GM12878 (cell line): ENCODE results near the gene GRPEL2. TPM values are rescaled to one million over a fixed set of nuclear protein-coding genes. Genes with fewer than 3 reads are reported as not detected.

Experiments used
- ATAC-seq: fragments of 200-7000 bp; cut with Tn5 transposase; 3 replicates; pipeline ENCODE4 v1.9.1; 2020; ENCODE audit warnings: mild to moderate bottlenecking, moderate library complexity
- BruUV-seq: library from RNA; stranded (reverse); fragments of 400-500 nt; replicated peaks from 2 replicates; lab custom pipeline; 2021; lab: Mats Ljungman, UMichigan
- CTCF ChIA-PET: fragments of 300-600 bp; sonication (Branson Sonifier 250); formaldehyde crosslinking; extraction: SDS; loops from one replicate; lab custom pipeline; 2021; ENCODE audit warnings: inconsistent platforms; lab: Yijun Ruan, JAX
- POLR2A ChIA-PET: fragments of 350-600 bp; formaldehyde crosslinking; extraction: SDS; loops from one replicate; lab custom pipeline; 2021; ENCODE audit warnings: inconsistent platforms; lab: Charles Lee
- RAD21 ChIA-PET: fragments of 300-600 bp; sonication (Branson Sonifier 250); formaldehyde crosslinking; loops from one replicate; lab custom pipeline; 2023; ENCODE audit warnings: antibody characterized with exemption; ENCODE audit not compliant: unreplicated experiment; lab: Charles Lee
- SMC1A ChIA-PET: fragments of 300-600 bp; sonication (Branson Sonifier 250); formaldehyde crosslinking; loops from one replicate; lab custom pipeline; 2023; ENCODE audit not compliant: unreplicated experiment, uncharacterized antibody; lab: Charles Lee
- DNase-seq: peaks from one replicate; pipeline ENCODE4 v3.0.0-alpha.2; 2011; ENCODE audit warnings: low read depth, low spot score
- FAIRE-seq: peaks from 3 replicates; lab custom pipeline; 2011; peaks lifted over from hg19 to GRCh38; lab: Jason Lieb, UNC
- H2AFZ ChIP-seq: 2 replicates; pipeline ENCODE4 v1.6.0; 2011; ENCODE audit warnings: low read depth, low read length, control low read depth; ENCODE audit not compliant: control insufficient read depth
- H3K27ac ChIP-seq: 2 replicates; pipeline ENCODE4 v1.5.1; 2011; ENCODE audit warnings: control low read depth; ENCODE audit not compliant: control insufficient read depth, insufficient read depth
- H3K27me3 ChIP-seq, 2 experiments: replicated peaks in 1 of 2; 2 replicates each; pipeline versions ENCODE4 v1.6.0 to v1.6.1; 2011; ENCODE audit warnings: low read length in 1 of 2; ENCODE audit not compliant: control insufficient read depth in 2 of 2, insufficient read depth in 2 of 2
- H3K36me3 ChIP-seq, 2 experiments: 2 replicates each; pipeline ENCODE4 v1.5.1; 2011; ENCODE audit warnings: low read length in 1 of 2; ENCODE audit not compliant: control insufficient read depth in 2 of 2, insufficient read depth in 2 of 2
- H3K4me1 ChIP-seq: 2 replicates; pipeline ENCODE4 v1.6.1; 2011; ENCODE audit warnings: mild to moderate bottlenecking, low read length, moderate library complexity, mixed read lengths; ENCODE audit not compliant: control insufficient read depth, insufficient read depth
- H3K4me2 ChIP-seq: 2 replicates; pipeline ENCODE4 v1.6.0; 2011; ENCODE audit warnings: control low read depth; ENCODE audit not compliant: control insufficient read depth, insufficient read depth
- H3K4me3 ChIP-seq: fragments of 200-600 bp; sonication (generic); 2 replicates; pipeline ENCODE4 v1.5.1; 2016
- H3K79me2 ChIP-seq: 2 replicates; pipeline ENCODE4 v1.6.0; 2011; ENCODE audit warnings: low read length; ENCODE audit not compliant: control insufficient read depth, insufficient read depth
- H3K9ac ChIP-seq: 2 replicates; pipeline ENCODE4 v1.8.0; 2011; ENCODE audit warnings: low read length, control low read depth, mixed read lengths; ENCODE audit not compliant: control insufficient read depth, insufficient read depth
- H3K9me3 ChIP-seq: replicated peaks from 3 replicates; pipeline ENCODE4 v1.5.1; 2011; ENCODE audit warnings: mild to moderate bottlenecking, low read length; ENCODE audit not compliant: control insufficient read depth, insufficient read depth
- H4K20me1 ChIP-seq: 2 replicates; pipeline ENCODE4 v1.6.0; 2011; ENCODE audit not compliant: control insufficient read depth, insufficient read depth
- BCL11A ChIP-seq: IDR thresholded peaks from 2 replicates; pipeline ENCODE4 v1.6.1; 2011; ENCODE audit warnings: low read depth, low read length
- ETV6 ChIP-seq, 2 experiments: fragments of 450-650 bp in 1 of 2; IDR thresholded peaks in 1 of 2; conservative IDR thresholded peaks in 1 of 2; 2 replicates each; pipeline ENCODE4 v1.6.1; 2014; ENCODE audit warnings: antibody characterized with exemption in 1 of 2, borderline replicate concordance in 1 of 2, low read depth in 1 of 2, mild to moderate bottlenecking in 1 of 2, moderate library complexity in 1 of 2
- MYC ChIP-seq: IDR thresholded peaks from 2 replicates; pipeline ENCODE4 v1.6.1; 2011; ENCODE audit warnings: mild to moderate bottlenecking, low read length, moderate library complexity, inconsistent platforms; ENCODE audit not compliant: insufficient read depth, insufficient replicate concordance, insufficient read length, severe bottlenecking
- NFYB ChIP-seq: IDR thresholded peaks from 2 replicates; pipeline ENCODE4 v1.6.1; 2011; ENCODE audit warnings: low read depth, mild to moderate bottlenecking, low read length, improper control_type of control experiment, moderate library complexity; ENCODE audit not compliant: insufficient read depth
- POLR2A ChIP-seq: IDR thresholded peaks from 2 replicates; pipeline ENCODE4 v1.6.1; 2011; ENCODE audit warnings: low read depth, mild to moderate bottlenecking, low read length
- RAD51 ChIP-seq: fragments of 450-650 bp; IDR thresholded peaks from 2 replicates; pipeline ENCODE4 v1.6.1; 2016; ENCODE audit warnings: moderate library complexity, mild to moderate bottlenecking, inconsistent platforms
- TCF12 ChIP-seq: IDR thresholded peaks from 2 replicates; pipeline ENCODE4 v1.6.1; 2011; ENCODE audit warnings: low read depth, mild to moderate bottlenecking, low read length
- YBX1 ChIP-seq: fragments of 450-650 bp; IDR thresholded peaks from 2 replicates; pipeline ENCODE4 v1.6.1; 2016; ENCODE audit warnings: antibody characterized with exemption
- ZNF24 ChIP-seq: fragments of 450-650 bp; IDR thresholded peaks from 2 replicates; pipeline ENCODE4 v1.6.1; 2017; ENCODE audit warnings: antibody characterized with exemption, mild to moderate bottlenecking
- ZSCAN29 ChIP-seq: fragments of 450-650 bp; IDR thresholded peaks from 2 replicates; pipeline ENCODE4 v1.6.1; 2017; ENCODE audit warnings: mild to moderate bottlenecking, moderate library complexity
- WGBS: methylation state at CpG from one replicate; pipeline ENCODE4 v1.1.6; 2016; ENCODE audit warnings: low lambda C conversion rate; ENCODE audit not compliant: insufficient replicate concordance, insufficient coverage; ENCODE audit errors: missing lambda C conversion rate; 5-methylcytosine and 5-hydroxymethylcytosine counted together
- in situ Hi-C: fragments of 300-500 bp; cut with MboI; formaldehyde crosslinking; loops from 9 replicates; pipeline ENCODE4 v1.14.3; 2018; ENCODE audit warnings: mixed read lengths
- intact Hi-C: fragments of 100-400 bp; cut with micrococcal nuclease; formaldehyde crosslinking; loops from one replicate; pipeline ENCODE4 v1.14.2; 2022; ENCODE audit not compliant: unreplicated experiment
- polyA plus RNA-seq, 11 experiments: library from polyadenylated mRNA; depleted of rRNA in 4 of 11; unstranded in 6 of 11; stranded (reverse) in 5 of 11; fragments of >200 nt; fragmentation: Nextera tagmentation in 4 of 11; fragmentation: Illumina TruSeq in 1 of 11; extraction: Ambion mirVana in 4 of 11; extraction: Trizol in 1 of 11; gene quantifications; 1 replicate in 1 of 11; 2 replicates in 10 of 11; pipeline versions ENCODE4 v1.2.1 to v1.2.3, GENCODE V29; 2011 to 2016; ENCODE audit warnings: inconsistent platforms in 2 of 11, missing spikeins in 2 of 11, low read depth in 1 of 11
- total RNA-seq, 4 experiments: library from RNA; depleted of rRNA in 3 of 4; stranded (reverse); fragments of >200 nt in 3 of 4; fragmentation: Illumina TruSeq in 1 of 4; extraction: Trizol in 1 of 4; gene quantifications; 2 replicates each; pipeline versions ENCODE4 v1.2.1 to v1.2.3, GENCODE V29; 2013 to 2021
- TF ChIP-seq, protein P1 (sequence below): fragments of 450-650 bp; IDR thresholded peaks from 2 replicates; pipeline ENCODE4 v1.6.1; 2017; ENCODE audit warnings: mild to moderate bottlenecking, low read depth, inconsistent platforms; ENCODE audit not compliant: poor library complexity, severe bottlenecking
- TF ChIP-seq, protein P2 (sequence below): fragments of 450-650 bp; conservative IDR thresholded peaks from 2 replicates; pipeline ENCODE4 v1.6.1; 2017; ENCODE audit warnings: mild to moderate bottlenecking, moderate library complexity

GRPEL2 gene
- total and polyA plus RNA-seq, 10 of the 15 experiments (the other 5 are each of a cell fraction or from before 2014, with no cell fraction given) = 4.4 to 20.2 (median 14.1) TPM

DNA sequence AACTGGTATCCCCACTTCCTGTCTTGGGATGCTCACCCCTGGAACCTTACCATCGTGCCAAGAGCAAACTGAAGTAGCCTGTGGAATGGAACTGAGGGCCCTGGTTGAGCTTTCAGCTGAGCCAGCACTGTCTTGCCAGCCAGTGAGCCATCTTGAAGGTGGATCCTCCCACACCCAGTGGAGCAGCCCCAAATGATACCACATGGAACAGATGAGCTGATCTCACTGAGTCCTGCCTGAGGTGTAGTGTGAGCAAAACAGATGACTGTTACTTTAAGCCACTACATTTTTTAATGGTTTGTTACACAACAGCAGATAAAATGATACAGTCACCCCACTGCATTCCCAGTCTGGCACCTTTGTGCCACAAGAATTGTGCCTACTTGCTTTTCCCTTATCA, 10.4 kb downstream of the GRPEL2 start:
- WGBS = 94% methylated on average over 1 of the region's 1 CpG
- no peak overlapping the region for H3K9ac ChIP-seq
- no peak overlapping the region for H3K4me2 ChIP-seq
- H3K27me3 ChIP-seq = no peaks in the 10 kb centered on the region
- POLR2A ChIA-PET = interaction anchor here (1.2 to 4.2 kb wide), 2 partner anchors 10 to 196 kb away, joined by 3 to 66 read pairs; partner anchors contain the start of genes CSNK1A1 and GRPEL2
- peaks cover 10% of the 10 kb centered on the region for H3K79me2 ChIP-seq
- SMC1A ChIA-PET = interaction anchor here (0.7 to 4.0 kb wide), 2 partner anchors 10 to 254 kb away, joined by 3 to 23 read pairs; partner anchors contain the start of gene GRPEL2
- in situ Hi-C loops (no loop called here), intact Hi-C loops (no loop called here)
- no peak for ATAC-seq
- no peaks in the 10 kb centered on the region for H4K20me1 ChIP-seq
- H3K4me1 ChIP-seq = peaks cover 13% of the 10 kb centered on the region
- no peak for FAIRE-seq
- DNase-seq = no peak
- CTCF ChIA-PET = interaction anchor here (0.5 to 7.5 kb wide), 10 partner anchors 11 to 196 kb away, joined by 3 to 81 read pairs (median 4); partner anchors contain the start of genes CSNK1A1 and GRPEL2
- no peak overlapping the region for H3K27ac ChIP-seq
- peaks cover 2 to 16% of the 10 kb centered on the region in 2 experiments for H3K36me3 ChIP-seq
- no TSS peak for BruUV-seq
- no peak overlapping the region for H2AFZ ChIP-seq
- TF ChIP-seq ZSCAN29 = no peak
- no peak for TF ChIP-seq RAD51
- no peak for TF ChIP-seq MYC
- 0 out of 2 replicates have a peak, but pooled peaks have one; percentile 30 for TF ChIP-seq POLR2A
- no peaks in the 10 kb centered on the region for H3K9me3 ChIP-seq
- RAD21 ChIA-PET = interaction anchor here (0.9 to 3.1 kb wide), 2 partner anchors 10 to 14 kb away, joined by 3 to 30 read pairs; partner anchors contain the start of gene GRPEL2
- H3K4me3 ChIP-seq = no peak overlapping the region

DNA sequence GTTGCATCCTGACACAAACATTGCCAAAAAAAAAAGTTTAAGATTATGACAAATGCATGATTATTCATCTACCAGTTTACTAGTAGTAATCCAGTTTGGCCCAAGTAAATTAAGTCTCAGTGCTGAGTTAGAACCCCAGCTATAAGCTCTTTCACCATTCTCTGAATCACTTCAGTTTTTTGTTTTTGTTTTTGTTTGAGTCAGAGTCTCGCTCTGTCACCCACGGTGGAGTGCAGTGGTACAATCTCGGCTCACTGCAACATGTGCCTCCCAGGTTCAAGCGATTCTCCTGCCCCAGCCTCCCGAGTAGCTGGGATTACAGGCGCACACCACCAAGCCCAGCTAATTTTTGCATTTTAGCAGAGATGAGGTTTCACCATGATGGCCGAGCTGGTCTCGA, 11.1 kb downstream of the GRPEL2 start:
- SMC1A ChIA-PET = interaction anchor here (4.0 kb wide), 1 partner anchor 11 kb away, joined by 23 read pairs; the partner anchor contains the start of gene GRPEL2
- H3K4me1 ChIP-seq = peaks cover 13% of the 10 kb centered on the region
- TF ChIP-seq ZNF24 (no peak), YBX1 (no peak), TCF12 (no peak), NFYB (no peak), ETV6 (conservative IDR thresholded peaks at IDR 0.05 in 1 of 2, IDR thresholded peaks at IDR 0.05 in 1 of 2; ENCODE audit: borderline replicate concordance in 1 of 2, low read depth in 1 of 2) (no peak), BCL11A (no peak)
- TF ChIP-seq, protein P1, sequence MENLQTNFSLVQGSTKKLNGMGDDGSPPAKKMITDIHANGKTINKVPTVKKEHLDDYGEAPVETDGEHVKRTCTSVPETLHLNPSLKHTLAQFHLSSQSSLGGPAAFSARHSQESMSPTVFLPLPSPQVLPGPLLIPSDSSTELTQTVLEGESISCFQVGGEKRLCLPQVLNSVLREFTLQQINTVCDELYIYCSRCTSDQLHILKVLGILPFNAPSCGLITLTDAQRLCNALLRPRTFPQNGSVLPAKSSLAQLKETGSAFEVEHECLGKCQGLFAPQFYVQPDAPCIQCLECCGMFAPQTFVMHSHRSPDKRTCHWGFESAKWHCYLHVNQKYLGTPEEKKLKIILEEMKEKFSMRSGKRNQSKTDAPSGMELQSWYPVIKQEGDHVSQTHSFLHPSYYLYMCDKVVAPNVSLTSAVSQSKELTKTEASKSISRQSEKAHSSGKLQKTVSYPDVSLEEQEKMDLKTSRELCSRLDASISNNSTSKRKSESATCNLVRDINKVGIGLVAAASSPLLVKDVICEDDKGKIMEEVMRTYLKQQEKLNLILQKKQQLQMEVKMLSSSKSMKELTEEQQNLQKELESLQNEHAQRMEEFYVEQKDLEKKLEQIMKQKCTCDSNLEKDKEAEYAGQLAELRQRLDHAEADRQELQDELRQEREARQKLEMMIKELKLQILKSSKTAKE = no peak
- TF ChIP-seq, protein P2, sequence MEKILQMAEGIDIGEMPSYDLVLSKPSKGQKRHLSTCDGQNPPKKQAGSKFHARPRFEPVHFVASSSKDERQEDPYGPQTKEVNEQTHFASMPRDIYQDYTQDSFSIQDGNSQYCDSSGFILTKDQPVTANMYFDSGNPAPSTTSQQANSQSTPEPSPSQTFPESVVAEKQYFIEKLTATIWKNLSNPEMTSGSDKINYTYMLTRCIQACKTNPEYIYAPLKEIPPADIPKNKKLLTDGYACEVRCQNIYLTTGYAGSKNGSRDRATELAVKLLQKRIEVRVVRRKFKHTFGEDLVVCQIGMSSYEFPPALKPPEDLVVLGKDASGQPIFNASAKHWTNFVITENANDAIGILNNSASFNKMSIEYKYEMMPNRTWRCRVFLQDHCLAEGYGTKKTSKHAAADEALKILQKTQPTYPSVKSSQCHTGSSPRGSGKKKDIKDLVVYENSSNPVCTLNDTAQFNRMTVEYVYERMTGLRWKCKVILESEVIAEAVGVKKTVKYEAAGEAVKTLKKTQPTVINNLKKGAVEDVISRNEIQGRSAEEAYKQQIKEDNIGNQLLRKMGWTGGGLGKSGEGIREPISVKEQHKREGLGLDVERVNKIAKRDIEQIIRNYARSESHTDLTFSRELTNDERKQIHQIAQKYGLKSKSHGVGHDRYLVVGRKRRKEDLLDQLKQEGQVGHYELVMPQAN = no peak

More for the DNA sequence above, 11.1 kb downstream of the GRPEL2 start:
- Histone ChIP-seq H3K27ac (no peak overlapping the region), H3K36me3 (peaks cover 0 to 9% of the 10 kb centered on the region in 2 experiments; a peak in 3 of 4 replicates), H3K9ac (no peak overlapping the region), H3K9me3 (no peaks in the 10 kb centered on the region), H3K27me3 (no peaks in the 10 kb centered on the region), H2AFZ (no peak overlapping the region), H4K20me1 (no peaks in the 10 kb centered on the region), H3K4me2 (0 out of 2 replicates have a peak overlapping the region, but pooled peaks have one; percentile 14), H3K4me3 (no peak overlapping the region), H3K79me2 (peaks cover 10% of the 10 kb centered on the region)
- no TSS peak for BruUV-seq
- intact Hi-C loops (no loop called here), in situ Hi-C loops (no loop called here)
- FAIRE-seq = no peak
- 33% methylated on average over 8 of the region's 8 CpGs for WGBS
- ATAC-seq = no peak
- no peak for DNase-seq
- CTCF ChIA-PET = interaction anchor here (0.7 to 7.5 kb wide), 11 partner anchors 11 to 628 kb away, joined by 3 to 81 read pairs (median 5); partner anchors contain the start of genes CSNK1A1 and GRPEL2
- RAD21 ChIA-PET = interaction anchor here (0.9 to 3.1 kb wide), 2 partner anchors 10 to 14 kb away, joined by 3 to 30 read pairs; partner anchors contain the start of gene GRPEL2
- POLR2A ChIA-PET = interaction anchor here (2.8 to 4.2 kb wide), 2 partner anchors 11 to 195 kb away, joined by 8 to 66 read pairs; partner anchors contain the start of genes CSNK1A1 and GRPEL2
